SK-N-MC (cell line): ENCODE results near the gene AJAP1.

ENCODE experiments used
- EZH2 ChIP-seq: fragments of 200-600 bp; sonication (generic); IDR thresholded peaks from one replicate; pipeline ENCODE4 v1.6.1; 2017; ENCODE audit warnings: antibody characterized with exemption
- FOXP2 ChIP-seq: optimal IDR thresholded peaks from 2 replicates; pipeline ENCODE3; 2011; ENCODE audit warnings: mild to moderate bottlenecking, moderate library complexity; ENCODE audit not compliant: insufficient read depth; ENCODE audit errors: extremely low read length, control extremely low read depth
- POLR2AphosphoS5 ChIP-seq: IDR thresholded peaks from 2 replicates; pipeline ENCODE4 v1.6.1; 2012; ENCODE audit warnings: mild to moderate bottlenecking, low read depth, low read length, borderline replicate concordance

DNA sequence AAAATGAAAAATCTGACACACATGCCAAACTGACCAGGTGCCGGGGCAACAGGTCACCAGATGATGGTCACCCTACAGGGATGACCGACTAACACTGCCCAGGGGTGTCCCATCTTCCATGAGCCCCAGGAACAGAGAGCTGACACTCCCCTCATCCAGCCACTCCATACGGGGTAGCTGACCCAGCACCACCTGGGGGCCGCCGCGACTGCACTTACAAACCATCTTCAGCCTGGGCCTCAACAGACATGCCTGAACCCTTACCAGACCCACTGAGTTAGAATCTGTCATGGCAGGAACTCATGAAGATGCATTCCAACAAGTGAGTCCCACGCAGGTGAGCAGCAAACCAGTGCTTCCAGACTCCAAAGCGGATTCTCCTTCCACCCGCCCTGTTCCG, 31.6 kb upstream of the AJAP1 start:
- TF ChIP-seq EZH2 = no peak
- no peak for TF ChIP-seq POLR2AphosphoS5
- no peak for TF ChIP-seq FOXP2
